GM18870 (cell line): Measurements from ENCODE around the gene RELT.

Source experiments
- ATAC-seq: cut with Tn5 transposase; IDR thresholded peaks from one replicate; pipeline ENCODE4 v1.9.1; 2021; ENCODE audit warnings: moderate library complexity; ENCODE audit not compliant: unreplicated experiment

The RELT gene

DNA sequence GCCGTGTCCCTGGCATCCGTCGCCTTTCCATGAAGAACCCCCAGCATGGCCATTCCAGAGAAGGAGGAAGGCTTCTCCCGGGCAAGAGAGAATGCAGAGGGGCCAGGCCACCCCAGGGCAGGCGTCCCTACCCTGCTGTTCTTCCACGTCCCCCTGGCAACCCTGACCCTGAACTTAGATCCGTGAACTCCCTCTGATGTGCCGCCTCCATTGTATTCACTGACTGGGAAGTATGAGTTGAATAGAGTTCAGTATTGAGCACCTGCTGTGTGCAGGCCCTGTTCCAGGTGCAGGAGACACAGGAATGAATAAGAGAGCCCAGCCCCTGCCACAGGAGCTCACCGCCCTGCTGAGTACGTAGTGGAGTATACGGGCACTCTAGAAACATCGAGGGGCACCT lies 29.1 kb upstream of the RELT start:
- no peak for ATAC-seq

DNA sequence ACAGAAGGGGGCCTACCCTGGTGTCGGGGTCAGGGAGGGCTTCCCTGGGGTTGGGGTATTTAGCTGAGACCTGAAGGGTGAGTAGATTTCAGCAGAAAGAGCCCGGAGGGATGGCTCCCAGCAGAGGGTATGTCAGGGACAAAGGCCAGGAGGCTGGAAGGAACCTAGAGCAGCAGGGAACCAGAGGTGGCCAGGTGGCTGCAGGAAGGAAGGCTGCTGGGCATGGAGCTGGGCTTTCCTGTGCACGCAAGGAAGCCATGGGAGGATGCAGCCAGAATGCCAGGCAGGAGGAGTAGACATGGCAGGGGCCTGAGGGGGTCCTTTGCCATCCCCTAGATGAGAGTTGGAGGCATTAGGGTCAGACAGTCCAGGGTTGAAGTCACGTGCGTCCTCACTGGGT lies 27.4 kb upstream of the RELT start:
- ATAC-seq: no peak

DNA sequence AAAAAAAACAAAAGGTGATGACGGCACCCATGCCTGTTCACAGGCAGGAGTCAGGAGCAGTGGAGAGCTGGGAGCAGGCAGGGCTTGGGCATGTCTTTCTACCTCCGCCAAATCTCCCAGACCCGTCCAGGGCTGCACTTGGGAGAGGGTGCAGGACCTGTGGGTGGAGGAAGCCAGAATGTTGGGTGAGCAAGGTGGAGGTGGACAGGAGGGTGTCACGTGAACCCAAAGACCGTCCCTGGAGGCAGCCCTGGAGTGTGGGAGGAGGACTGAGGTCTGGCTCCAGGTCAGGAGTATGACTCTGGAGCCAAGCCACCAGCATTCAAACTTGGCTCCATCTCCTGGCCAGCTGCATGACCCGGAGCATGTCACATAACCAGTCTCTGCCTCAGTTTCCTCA lies 26.6 kb upstream of the RELT start:
- ATAC-seq: no peak

DNA sequence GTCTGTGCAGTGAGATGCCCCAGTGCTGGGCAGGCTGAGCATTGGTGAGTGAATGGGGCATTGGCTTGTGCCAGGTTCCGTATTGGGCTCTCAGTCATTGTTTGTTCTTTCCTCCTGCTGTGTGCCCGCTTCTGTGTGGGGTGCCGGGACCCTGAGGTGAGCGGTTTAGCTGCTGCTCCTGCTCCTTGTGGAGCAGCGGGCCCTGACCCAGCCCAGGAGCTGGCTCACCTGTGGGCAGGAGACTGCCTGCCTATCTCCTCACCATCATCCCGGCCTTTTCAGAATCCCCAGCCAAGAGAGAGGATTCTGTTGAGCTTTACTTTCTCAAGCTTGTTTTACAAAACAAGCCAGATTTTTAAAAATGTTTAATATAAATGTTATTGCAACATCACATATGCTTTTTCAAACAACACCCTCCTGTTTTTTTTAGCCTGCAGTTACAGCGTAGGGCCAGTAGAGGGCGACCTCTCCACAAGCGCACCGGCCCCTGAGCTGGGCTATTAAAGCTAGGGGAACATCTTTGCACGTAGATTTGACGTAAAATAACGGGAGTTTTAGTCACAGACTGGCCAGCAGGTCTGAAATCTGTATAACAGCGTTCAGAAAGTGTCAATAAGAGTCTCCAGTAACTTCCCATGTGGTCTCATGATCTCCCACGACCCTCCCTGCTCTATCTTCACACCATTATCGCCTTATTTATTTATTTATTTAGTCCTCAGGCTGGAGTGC lies 25.1 kb upstream of the RELT start:
- no peak for ATAC-seq

DNA sequence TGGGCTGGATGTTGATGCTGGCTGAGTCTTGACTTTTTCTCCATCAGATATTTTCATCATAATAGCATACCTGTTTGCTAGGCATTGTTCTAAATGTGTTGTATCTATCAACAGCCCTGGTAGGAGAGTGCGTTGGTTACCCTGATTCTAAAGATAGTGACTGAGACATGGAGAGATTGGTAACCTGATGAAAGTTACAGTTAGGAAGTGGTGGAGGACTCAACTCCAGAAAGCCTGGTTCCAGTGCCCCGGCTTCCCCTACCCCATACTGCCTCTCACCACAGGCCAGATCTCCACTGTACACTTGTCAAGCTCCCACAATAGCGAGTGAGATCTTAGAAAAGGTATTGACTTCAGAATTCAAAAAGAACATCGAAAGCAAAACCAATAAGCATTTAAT lies 22.8 kb upstream of the RELT start:
- ATAC-seq: no peak

DNA sequence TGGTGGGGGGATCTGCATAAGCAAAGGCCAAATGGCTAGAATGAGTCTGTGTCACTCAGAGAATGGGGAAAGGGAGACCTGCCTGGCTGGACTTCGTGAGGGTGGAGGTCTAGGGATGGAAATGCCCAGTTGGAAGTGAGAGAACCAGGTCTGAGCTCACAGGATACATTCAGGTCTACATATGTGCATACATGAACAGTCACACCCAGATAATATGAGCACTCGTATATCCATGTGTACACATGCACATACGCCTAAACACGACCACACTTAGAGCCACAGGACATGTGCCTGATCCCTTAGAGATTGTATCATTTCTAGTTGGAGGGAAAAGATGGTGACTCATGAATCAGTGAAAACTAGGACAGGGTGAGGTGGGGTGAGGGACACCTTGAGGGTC lies 21.1 kb upstream of the RELT start:
- ATAC-seq: no peak

DNA sequence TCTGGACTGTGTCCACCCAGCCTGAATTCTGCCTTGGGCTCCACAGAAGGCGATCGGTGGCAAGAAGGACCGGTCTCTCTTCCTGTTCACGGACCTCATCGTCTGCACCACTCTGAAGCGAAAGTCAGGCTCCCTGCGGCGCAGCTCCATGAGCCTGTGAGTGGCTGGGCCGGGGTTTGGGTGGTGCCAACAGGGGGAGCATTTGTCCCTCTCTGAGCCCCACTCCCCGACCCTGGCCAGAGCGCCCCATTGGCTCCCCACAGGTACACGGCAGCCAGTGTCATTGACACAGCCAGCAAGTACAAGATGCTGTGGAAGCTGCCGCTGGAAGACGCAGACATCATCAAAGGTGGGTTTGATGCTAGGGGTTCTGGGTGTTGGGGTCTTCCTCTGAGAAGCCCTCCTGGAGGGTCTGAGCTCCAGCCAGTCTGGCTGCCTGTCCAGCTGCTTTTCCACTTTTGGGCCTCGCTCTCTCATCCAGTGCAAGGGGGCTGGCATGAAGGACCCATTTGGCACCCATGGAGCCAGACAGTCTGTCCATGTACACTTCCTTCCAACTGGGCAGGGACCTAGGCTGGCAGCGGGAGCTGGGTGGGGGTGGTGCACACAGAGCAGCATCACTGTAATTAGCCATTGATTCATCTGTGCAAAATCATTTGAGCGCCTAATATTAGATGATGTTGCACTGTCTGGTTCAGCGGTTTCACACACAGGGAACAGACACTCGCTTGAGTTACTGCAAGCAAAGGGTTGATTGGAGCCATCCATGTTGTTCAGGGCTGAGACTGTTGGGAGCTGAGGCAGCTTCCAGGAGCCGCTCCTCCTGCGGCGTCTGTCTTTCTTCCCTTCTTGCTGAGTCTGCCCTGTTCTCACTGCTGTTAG lies 19.0 kb upstream of the RELT start:
- no peak for ATAC-seq

DNA sequence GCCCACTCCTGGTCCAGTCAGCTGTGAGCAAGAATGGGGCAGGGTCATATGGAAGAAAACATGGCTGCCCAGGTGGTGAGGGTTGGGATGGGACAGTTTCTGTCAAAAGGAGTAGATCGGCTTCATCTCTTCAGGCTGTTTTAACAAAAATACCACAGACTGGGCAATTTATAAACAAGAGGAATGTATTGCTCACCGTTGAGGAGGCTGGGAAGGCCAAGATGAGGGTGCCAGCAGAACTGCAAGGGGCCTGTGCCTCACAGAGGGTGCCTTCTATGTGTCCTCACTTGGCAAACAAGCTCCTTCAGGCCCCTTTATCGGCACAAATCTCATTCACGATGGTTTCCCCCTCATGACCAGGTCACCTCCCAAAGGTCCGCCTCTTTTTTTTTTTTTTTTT lies 18.1 kb upstream of the RELT start:
- ATAC-seq: no peak

DNA sequence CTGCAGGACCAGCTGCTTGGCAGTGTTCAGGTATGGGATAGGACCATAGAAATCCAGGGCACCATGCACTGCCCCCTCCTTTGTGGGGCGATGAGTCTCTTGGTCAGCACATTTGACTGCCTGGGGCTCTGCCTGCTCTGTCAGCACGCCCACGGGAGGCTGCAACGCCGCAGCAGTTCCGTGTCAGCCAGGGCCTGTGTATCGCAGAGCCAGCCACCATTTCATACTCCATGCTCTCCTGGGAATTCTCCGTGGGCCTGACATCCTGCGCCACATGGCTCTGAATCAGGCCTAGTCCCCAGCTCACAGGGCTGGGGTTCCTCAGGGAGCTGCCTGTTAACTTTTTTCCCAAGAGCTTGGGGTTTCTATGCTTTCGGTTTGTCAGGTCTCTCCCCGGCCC lies 16.9 kb upstream of the RELT start:
- no peak for ATAC-seq

DNA sequence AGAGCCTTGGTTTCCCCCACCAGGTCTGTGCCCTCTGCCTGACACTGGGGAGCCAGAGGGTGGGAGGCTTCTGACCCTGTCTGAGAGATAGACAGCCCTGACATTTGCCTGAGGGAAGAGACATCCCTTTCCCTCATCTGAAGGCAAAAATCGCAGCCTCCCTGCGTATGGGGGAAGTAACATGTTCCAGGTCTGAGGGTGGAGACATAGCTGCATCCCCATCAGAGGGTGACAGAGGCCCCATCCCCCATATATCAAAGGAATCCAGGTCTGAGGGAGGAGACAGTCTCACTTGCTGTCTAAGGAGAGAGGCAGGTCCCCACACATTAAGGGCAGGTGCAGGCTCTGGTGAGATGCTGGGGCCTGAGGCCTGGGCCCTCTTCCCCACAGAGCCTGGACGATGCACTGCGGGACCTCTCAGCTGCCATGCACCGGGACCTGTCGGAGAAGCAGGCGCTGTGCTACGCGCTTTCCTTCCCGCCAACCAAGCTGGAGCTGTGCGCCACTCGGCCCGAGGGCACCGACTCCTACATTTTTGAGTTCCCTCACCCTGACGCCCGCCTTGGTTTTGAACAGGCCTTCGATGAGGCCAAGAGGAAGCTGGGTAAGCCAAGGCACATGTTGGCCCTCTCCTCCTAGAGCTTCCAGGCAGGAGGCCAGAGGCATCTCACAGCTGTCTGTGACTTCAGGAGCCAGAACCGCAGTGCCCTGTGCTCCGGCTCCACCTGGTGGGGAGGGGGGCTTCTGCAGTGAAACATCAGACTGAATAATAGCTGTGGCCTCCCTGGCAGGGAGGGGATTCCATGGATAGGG lies 16.1 kb upstream of the RELT start:
- no peak for ATAC-seq

DNA sequence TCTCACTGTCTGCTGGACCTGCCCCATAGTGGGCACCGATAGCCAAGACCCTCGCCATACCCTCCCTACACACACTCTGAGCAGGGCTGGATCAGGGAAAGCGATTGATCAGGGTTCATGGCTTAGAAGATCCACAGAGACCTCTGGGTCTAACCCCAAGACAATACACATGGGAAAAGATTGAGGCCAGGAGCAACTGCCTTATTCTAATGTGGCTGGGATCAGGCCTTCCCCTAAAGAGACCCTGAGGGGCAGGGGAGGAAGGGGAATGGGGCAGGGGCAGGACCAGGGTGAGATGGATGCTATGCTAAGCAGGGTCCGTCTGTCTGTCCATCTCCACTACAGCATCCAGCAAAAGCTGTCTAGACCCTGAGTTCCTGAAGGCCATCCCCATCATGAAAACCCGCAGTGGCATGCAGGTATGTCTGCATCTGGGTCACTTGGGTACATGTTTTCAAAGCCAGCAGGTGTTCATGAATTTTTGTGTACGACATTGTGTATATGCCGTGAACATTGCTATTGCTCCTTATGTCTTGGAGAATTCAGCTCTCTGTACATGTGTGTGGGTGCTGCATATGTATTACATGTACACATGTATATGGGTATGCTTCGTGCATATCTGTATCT lies 15.3 kb upstream of the RELT start:
- no peak for ATAC-seq

DNA sequence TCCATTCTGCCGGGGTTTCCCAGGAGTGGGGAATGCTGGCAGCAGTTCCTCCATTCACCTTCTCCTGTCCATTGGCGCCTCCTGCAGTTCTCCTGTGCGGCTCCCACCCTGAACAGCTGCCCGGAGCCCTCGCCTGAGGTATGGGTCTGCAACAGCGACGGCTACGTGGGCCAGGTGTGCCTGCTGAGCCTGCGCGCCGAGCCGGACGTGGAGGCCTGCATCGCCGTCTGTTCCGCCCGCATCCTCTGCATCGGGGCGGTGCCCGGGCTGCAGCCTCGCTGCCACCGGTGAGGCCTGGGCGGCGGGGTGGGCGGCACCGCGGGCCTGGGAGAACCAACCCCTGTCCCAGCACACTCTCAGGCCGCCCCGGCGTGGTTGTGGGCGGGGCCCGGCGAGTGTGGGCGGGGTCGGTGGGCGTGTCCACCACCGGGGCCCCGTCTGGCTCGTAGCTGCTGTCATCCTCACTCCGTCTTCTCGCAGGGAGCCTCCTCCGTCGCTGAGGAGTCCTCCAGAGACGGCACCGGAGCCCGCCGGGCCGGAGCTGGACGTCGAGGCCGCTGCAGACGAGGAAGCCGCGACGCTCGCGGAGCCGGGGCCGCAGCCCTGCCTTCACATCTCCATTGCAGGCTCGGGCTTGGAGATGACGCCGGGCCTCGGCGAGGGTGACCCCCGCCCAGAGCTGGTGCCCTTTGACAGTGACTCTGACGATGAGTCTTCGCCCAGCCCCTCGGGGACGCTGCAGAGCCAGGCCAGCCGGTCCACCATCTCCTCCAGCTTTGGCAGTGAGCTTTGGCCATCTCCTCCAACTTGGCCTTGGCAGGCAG lies 14.0 kb upstream of the RELT start:
- no peak for ATAC-seq

DNA sequence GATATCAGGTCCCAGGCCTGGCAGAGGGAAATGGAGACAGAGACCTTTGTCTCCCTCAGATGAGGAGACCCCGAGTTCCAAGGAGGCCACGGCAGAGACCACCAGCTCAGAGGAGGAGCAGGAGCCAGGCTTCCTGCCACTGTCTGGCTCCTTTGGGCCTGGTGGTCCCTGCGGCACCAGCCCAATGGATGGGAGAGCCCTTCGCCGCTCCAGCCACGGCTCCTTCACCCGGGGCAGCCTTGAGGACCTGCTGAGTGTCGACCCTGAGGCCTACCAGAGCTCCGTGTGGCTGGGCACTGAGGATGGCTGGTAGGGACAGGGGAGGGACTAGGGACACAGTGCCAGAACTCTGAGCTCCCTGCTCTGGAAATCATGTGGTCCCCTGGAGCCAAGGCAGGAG lies 13.1 kb upstream of the RELT start:
- no peak for ATAC-seq

DNA sequence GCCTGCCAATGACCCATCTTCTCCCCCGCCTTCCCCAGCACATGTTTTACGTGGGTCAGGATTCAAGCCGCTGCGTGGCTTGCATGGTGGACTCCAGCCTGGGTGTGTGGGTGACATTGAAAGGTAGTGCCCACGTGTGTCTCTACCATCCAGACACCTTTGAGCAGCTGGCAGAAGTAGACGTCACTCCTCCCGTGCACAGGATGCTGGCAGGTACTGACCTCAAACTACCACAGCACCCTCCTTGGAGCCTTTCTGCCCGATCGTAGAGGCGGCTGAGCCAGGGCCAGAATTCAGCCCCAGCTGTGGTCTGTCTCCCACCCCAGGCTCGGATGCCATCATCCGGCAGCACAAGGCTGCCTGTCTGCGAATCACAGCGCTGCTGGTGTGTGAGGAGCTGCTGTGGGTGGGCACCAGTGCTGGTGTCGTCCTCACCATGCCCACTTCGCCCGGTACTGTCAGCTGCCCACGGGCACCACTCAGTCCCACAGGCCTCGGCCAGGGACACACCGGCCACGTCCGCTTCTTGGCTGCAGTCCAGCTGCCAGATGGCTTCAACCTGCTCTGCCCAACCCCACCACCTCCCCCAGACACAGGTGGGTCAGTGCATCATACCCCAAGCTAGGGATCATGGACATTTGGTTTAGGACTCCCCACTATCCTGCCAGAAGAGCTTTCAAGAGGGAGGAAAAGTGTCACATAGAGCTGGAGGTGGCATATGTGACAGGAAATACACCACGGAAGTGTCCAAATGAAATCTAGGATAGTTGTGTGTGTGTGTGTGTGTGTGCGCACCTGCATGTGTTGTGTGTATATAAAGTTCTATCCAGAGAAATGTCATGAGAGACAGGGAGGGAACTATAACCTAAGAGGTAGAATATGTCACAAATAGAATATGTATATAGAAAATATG lies 10.6 kb upstream of the RELT start:
- ATAC-seq: no peak

DNA sequence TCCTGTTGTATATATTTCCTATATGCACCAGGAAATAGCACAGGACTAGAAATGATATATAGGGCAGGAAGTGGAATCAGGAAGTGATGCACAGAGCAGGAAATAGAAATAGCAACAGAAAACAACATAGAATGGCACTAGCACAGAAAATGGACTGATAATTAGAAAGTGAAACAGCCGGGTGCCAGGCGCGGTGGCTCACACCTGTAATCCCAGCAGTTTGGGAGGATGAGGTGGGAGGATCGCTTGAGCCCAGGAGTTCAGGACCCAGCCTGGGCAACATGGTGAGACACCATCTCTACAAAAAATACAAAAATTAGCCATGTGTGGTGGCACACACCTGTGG lies 10.0 kb upstream of the RELT start:
- ATAC-seq: no peak

DNA sequence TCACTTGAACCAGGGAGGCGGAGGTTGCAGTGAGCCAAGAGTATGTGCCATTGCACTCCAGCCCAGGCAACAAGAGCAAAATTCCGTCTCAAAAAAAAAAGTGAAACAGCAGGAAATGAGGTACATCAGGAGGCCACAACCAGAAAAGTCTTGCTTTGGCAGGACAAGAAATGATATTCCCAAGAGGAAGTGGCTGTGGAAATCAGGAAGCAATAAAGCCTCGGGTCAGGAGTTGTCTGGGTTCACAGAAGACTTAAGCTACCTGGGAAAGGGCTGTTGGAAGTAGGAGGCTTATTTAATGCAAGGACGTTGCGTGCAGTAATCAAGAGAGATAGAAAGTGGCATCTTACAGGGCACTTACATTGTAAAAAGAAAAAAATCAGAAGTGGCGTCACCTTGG lies 9.2 kb upstream of the RELT start:
- no peak for ATAC-seq

DNA sequence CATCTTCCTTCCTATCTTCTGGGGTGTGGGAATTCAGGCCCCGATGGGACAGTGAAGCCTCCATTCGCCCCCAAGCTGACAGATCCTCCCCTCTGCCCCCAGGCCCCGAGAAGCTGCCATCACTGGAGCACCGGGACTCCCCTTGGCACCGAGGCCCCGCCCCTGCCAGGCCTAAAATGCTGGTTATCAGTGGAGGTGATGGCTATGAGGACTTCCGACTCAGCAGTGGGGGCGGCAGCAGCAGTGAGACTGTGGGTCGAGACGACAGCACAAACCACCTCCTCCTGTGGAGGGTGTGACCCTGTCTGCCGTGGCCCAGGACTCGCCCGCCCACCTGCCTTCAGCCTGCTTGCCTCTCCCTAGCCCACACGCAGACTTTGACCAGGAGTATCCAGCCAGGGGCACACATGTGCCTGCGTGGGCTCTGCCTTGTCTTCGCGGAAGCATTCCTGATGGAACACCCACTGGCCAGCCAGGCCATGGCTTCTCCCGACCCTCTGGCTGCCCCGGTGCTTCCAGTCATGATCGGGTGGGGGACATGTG lies 8.6 kb upstream of the RELT start:
- ATAC-seq: no peak

DNA sequence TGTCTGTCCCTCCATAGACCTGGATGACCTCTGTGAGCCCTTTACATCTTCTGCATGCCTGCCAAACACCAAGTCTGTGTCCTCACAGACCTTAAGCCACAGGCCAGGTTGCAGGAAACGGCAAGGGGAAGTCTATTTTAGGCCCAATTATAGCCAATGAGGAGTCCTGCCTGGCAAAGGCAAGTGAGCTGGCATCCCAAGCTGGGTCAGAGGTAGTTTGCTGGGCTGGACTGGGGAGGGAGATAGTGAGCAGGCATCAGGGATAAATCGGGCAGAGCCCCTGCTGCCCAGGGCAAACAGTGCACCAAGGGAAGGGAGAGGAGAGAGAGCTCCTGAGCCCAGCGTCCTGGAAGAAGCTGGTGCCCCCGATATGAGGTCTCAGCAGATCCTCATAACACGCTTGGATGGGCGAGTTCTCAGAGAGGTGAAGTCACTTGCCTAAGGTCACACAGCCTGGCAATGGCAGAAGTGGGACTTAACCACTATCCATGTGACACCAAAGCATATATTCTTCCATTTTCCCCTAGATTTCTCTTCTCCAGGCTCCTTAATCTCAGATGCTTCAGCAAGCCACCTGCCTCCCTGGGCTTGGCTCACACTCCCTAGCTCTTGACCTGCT lies 3.7 kb upstream of the RELT start:
- ATAC-seq: no peak

DNA sequence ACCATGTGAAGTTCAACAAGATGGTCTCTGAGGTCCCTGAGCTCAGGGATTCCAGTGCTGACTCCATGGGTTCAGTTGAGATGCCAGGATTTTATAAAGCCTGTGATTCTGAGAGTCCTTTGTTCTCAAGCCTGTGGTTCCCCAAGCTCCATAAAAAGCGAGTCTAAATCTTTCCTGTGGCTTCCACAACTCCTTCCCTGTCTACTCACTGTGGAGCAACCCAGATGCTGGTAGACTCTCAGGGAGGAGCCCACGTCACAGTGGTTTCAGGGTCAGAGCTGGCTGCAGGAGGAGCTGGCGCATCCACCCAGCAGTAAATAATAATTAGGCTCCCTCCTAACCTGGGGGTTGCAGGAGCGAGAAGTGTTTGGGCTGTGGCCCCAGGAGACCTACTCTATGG lies 2.0 kb upstream of the RELT start:
- no peak for ATAC-seq
